A549 (cell line): ENCODE results near the gene MAP3K13. TPM values are rescaled to one million over a fixed set of nuclear protein-coding genes. Genes with fewer than 3 reads are reported as not detected.

Experiments
- ATAC-seq, 2 experiments: fragments of 200-7000 bp in 1 of 2; fragments of >200 bp in 1 of 2; cut with Nextera tagmentation in 1 of 2; cut with Tn5 transposase in 1 of 2; 3 replicates each; pipeline versions ENCODE4 v1.8.0 to v1.9.1; 2018 to 2020; ENCODE audit warnings: mild to moderate bottlenecking in 1 of 2, moderate library complexity in 1 of 2
- CTCF ChIA-PET: fragments of 300-600 bp; sonication (Branson Sonifier 250); formaldehyde crosslinking; extraction: SDS; loops from one replicate; lab custom pipeline; 2021; ENCODE audit warnings: antibody characterized with exemption, inconsistent platforms; lab: Yijun Ruan, JAX
- POLR2A ChIA-PET: fragments of 350-600 bp; formaldehyde crosslinking; extraction: SDS; loops from one replicate; lab custom pipeline; 2021; ENCODE audit warnings: antibody characterized with exemption, inconsistent platforms; lab: Yijun Ruan, JAX
- DNase-seq, 2 experiments: peaks; one replicate each; pipeline versions ENCODE4 v3.0.0 to v3.0.0-alpha.2; 2011 to 2016; ENCODE audit warnings: low read depth in 1 of 2, low spot score in 1 of 2
- FAIRE-seq: peaks from 2 replicates; lab custom pipeline; 2011; peaks lifted over from hg19 to GRCh38; lab: Jason Lieb, UNC
- H3K27ac ChIP-seq, 2 experiments: fragments of >200 bp; sonication (Bioruptor Twin); formaldehyde crosslinking; 3 replicates each; pipeline ENCODE4 v1.5.1; 2016 to 2017
- H3K4me1 ChIP-seq: fragments of >200 bp; sonication (Bioruptor Twin); formaldehyde crosslinking; 3 replicates; pipeline ENCODE4 v1.6.1; 2016
- H3K4me2 ChIP-seq: fragments of >200 bp; sonication (Bioruptor Twin); formaldehyde crosslinking; 3 replicates; pipeline ENCODE4 v1.6.1; 2016
- H3K4me3 ChIP-seq: fragments of >200 bp; sonication (Bioruptor Twin); formaldehyde crosslinking; 3 replicates; pipeline ENCODE4 v1.5.1; 2016
- H3K9me3 ChIP-seq: fragments of >200 bp; sonication (Bioruptor Twin); formaldehyde crosslinking; 3 replicates; pipeline ENCODE4 v1.6.1; 2016
- BCL3 ChIP-seq: fragments of >200 bp; sonication (Bioruptor Twin); formaldehyde crosslinking; IDR thresholded peaks from 3 replicates; pipeline ENCODE4 v1.6.1; 2016
- CBX2 ChIP-seq: fragments of 200-600 bp; sonication (generic); IDR thresholded peaks from 2 replicates; pipeline ENCODE4 v1.6.1; 2016; ENCODE audit warnings: low read depth, mild to moderate bottlenecking, borderline replicate concordance
- CBX8 ChIP-seq: fragments of 200-600 bp; sonication (generic); IDR thresholded peaks from 2 replicates; pipeline ENCODE4 v1.6.1; 2016
- CEBPB ChIP-seq, 2 experiments: fragments of >200 bp in 1 of 2; sonication (Bioruptor Twin) in 1 of 2; formaldehyde crosslinking in 1 of 2; IDR thresholded peaks; 2 replicates each; pipeline ENCODE4 v1.6.1; 2012 to 2016
- CHD2 ChIP-seq: fragments of 150-350 bp; IDR thresholded peaks from 2 replicates; pipeline ENCODE4 v1.6.1; 2014; ENCODE audit warnings: low read length; ENCODE audit not compliant: partially characterized antibody
- E2F6 ChIP-seq: IDR thresholded peaks from 2 replicates; pipeline ENCODE4 v1.6.1; 2012; ENCODE audit warnings: low read depth, borderline replicate concordance
- HES2 ChIP-seq: fragments of >200 bp; sonication (Bioruptor Twin); formaldehyde crosslinking; IDR thresholded peaks from 2 replicates; pipeline ENCODE4 v1.6.1; 2016
- JUN ChIP-seq, 2 experiments: fragments of >200 bp; sonication (Bioruptor Twin); formaldehyde crosslinking; IDR thresholded peaks; 2 replicates in 1 of 2; 3 replicates in 1 of 2; pipeline ENCODE4 v1.6.1; 2016 to 2017
- KDM1A ChIP-seq: fragments of 200-600 bp; sonication (generic); IDR thresholded peaks from 2 replicates; pipeline ENCODE4 v1.6.1; 2016; ENCODE audit warnings: low read depth, mild to moderate bottlenecking
- MYC ChIP-seq: IDR thresholded peaks from 2 replicates; pipeline ENCODE4 v1.6.1; 2012; ENCODE audit warnings: mild to moderate bottlenecking, inconsistent platforms, low read length, improper control_type of control experiment, borderline replicate concordance
- NFE2L2 ChIP-seq: fragments of 150-350 bp; conservative IDR thresholded peaks from 2 replicates; pipeline ENCODE4 v1.6.1; 2014; ENCODE audit warnings: low read length
- NPAS2 ChIP-seq: fragments of 250-450 bp; sonication (Bioruptor Pico); IDR thresholded peaks from 2 replicates; pipeline ENCODE4 v1.8.0; 2022; ENCODE audit warnings: mild to moderate bottlenecking, moderate library complexity, borderline replicate concordance
- NR3C1 ChIP-seq: fragments of >200 bp; sonication (Bioruptor Twin); formaldehyde crosslinking; IDR thresholded peaks from 3 replicates; pipeline ENCODE4 v1.6.1; 2017
- RAD21 ChIP-seq, 2 experiments: fragments of >200 bp in 1 of 2; sonication (Bioruptor Twin) in 1 of 2; formaldehyde crosslinking in 1 of 2; IDR thresholded peaks in 1 of 2; conservative IDR thresholded peaks in 1 of 2; 2 replicates in 1 of 2; 3 replicates in 1 of 2; pipeline ENCODE4 v1.6.1; 2012 to 2018; ENCODE audit warnings: inconsistent platforms in 1 of 2
- RARB ChIP-seq: fragments of 250-450 bp; sonication (Bioruptor Pico); IDR thresholded peaks from 2 replicates; pipeline ENCODE4 v1.8.0; 2021; ENCODE audit warnings: mild to moderate bottlenecking, moderate library complexity
- REST ChIP-seq: fragments of 200-600 bp; sonication (generic); IDR thresholded peaks from 2 replicates; pipeline ENCODE4 v1.6.1; 2016; ENCODE audit warnings: antibody characterized with exemption, mild to moderate bottlenecking, moderate library complexity
- RNF2 ChIP-seq: fragments of 200-600 bp; sonication (generic); IDR thresholded peaks from 2 replicates; pipeline ENCODE4 v1.6.1; 2016; ENCODE audit warnings: low read depth, mild to moderate bottlenecking, antibody characterized with exemption, moderate library complexity, borderline replicate concordance
- SMC3 ChIP-seq: fragments of >200 bp; sonication (Bioruptor Twin); formaldehyde crosslinking; IDR thresholded peaks from 3 replicates; pipeline ENCODE4 v1.6.1; 2018; ENCODE audit warnings: inconsistent platforms
- USF2 ChIP-seq: fragments of 450-650 bp; IDR thresholded peaks from 2 replicates; pipeline ENCODE4 v1.6.1; 2014; ENCODE audit warnings: antibody characterized with exemption
- ZFP36 ChIP-seq: fragments of 450-650 bp; IDR thresholded peaks from 2 replicates; pipeline ENCODE4 v1.6.1; 2014; ENCODE audit warnings: borderline replicate concordance; ENCODE audit not compliant: partially characterized antibody
- ZSCAN20 ChIP-seq: fragments of 250-450 bp; sonication (Bioruptor Pico); IDR thresholded peaks from 2 replicates; pipeline ENCODE4 v1.8.0; 2022; ENCODE audit warnings: mild to moderate bottlenecking, moderate library complexity
- WGBS: methylation state at CpG from one replicate; pipeline ENCODE4 v1.1.6; 2017; ENCODE audit errors: missing lambda C conversion rate; 5-methylcytosine and 5-hydroxymethylcytosine counted together
- polyA plus RNA-seq, 4 experiments: library from polyadenylated mRNA; depleted of rRNA in 3 of 4; stranded (reverse); fragments of >200 nt; fragmentation: RNase III in 1 of 4; extraction: RNeasy Plus Mini Kit Qiagen cat#74134 plus additional on column Dnase treatment in 1 of 4; gene quantifications; 2 replicates in 3 of 4; 3 replicates in 1 of 4; pipeline ENCODE4 v1.2.3, GENCODE V29; 2011 to 2017

The MAP3K13 gene
- polyA plus RNA-seq, 2 of the 4 experiments (the other 2 are of a cell fraction), result 15.8 to 23.2 TPM

- DNase-seq, result no peak
- ChIA-PET CTCF (interaction anchor here (0.7 to 2.0 kb wide), 3 partner anchors 50 to 63 kb away, joined by 3 to 5 read pairs (median 4); no protein-coding TSS in a partner anchor), POLR2A (no interaction called here)
- WGBS, result 72% methylated on average over 4 of the region's 4 CpGs
- TF ChIP-seq MYC (no peak), KDM1A (no peak)
- Histone ChIP-seq H3K4me1 (no peaks in the 10 kb centered on the region), H3K9me3 (no peaks in the 10 kb centered on the region), H3K4me2 (no peak overlapping the region), H3K27ac (no peak overlapping the region), H3K4me3 (no peak overlapping the region)
- ATAC-seq, result no peak
- no peak for FAIRE-seq
Observed at GRCh38 chr3:185511711-185512110, 148.8 kb downstream of the MAP3K13 start.

- no peak for TF ChIP-seq RAD21 (conservative IDR thresholded peaks at IDR 0.05 in 1 of 2, IDR thresholded peaks at IDR 0.05 in 1 of 2)
- TF ChIP-seq CEBPB (IDR thresholded peaks at IDR 0.05), result no peak
- no peak for TF ChIP-seq BCL3
- TF ChIP-seq E2F6, result no peak
- no peak for TF ChIP-seq REST
- no peak for TF ChIP-seq RARB
- no peak for TF ChIP-seq CHD2
- TF ChIP-seq CBX8, result no peak
- TF ChIP-seq NPAS2 (CRISPR knock-in tag), result no peak
- no peak for TF ChIP-seq RNF2
- TF ChIP-seq NFE2L2, result no peak
- TF ChIP-seq USF2, result no peak
- TF ChIP-seq ZSCAN20 (CRISPR knock-in tag), result no peak
- TF ChIP-seq HES2, result no peak
- TF ChIP-seq JUN (IDR thresholded peaks at IDR 0.05), result no peak
- no peak for TF ChIP-seq ZFP36
- no peak for TF ChIP-seq SMC3
- TF ChIP-seq NR3C1, result no peak
- no peak for TF ChIP-seq CBX2
- no peak for FAIRE-seq
- H3K27ac ChIP-seq, result no peak overlapping the region
- no peaks in the 10 kb centered on the region for H3K9me3 ChIP-seq
- ChIA-PET POLR2A (interaction anchor here (0.5 kb wide), 1 partner anchor 31 kb away, joined by 3 read pairs; no protein-coding TSS in a partner anchor), CTCF (no interaction called here)
- 88% methylated on average over 2 of the region's 2 CpGs for WGBS
- ATAC-seq, result no peak
- no peaks in the 10 kb centered on the region for H3K4me1 ChIP-seq
- no peak overlapping the region for H3K4me3 ChIP-seq
- DNase-seq, result no peak
- no peak overlapping the region for H3K4me2 ChIP-seq
Observed at GRCh38 chr3:185517387-185518130, 154.6 kb downstream of the MAP3K13 start.
